Small intestine (tissue), 7 donors: ENCODE data around the gene S100Z. TPM values are rescaled to one million over a fixed set of nuclear protein-coding genes. Genes with fewer than 3 reads are reported as not detected.

ENCODE experiments used
- DNase-seq, 2 donors: peaks; one replicate each; pipeline versions ENCODE4 v3.0.0 to v3.0.0-alpha.2; 2013
- FAIRE-seq: peaks from 2 replicates; lab custom pipeline; 2012; peaks lifted over from hg19 to GRCh38; lab: Jason Lieb, UNC
- H3K27ac ChIP-seq, 3 donors: one replicate each; pipeline ENCODE4 v1.5.1; 2013; ENCODE audit warnings: low read length in 2 of 3, mild to moderate bottlenecking in 2 of 3, control low read depth in 1 of 3, inconsistent platforms in 1 of 3, low read depth in 1 of 3, moderate library complexity in 1 of 3
- H3K27me3 ChIP-seq, 3 donors: one replicate each; pipeline ENCODE4 v1.6.1; 2013; ENCODE audit warnings: low read length in 3 of 3, inconsistent platforms in 1 of 3; ENCODE audit not compliant: control insufficient read depth in 3 of 3, insufficient read depth in 3 of 3
- H3K36me3 ChIP-seq, 3 donors: one replicate each; pipeline ENCODE4 v1.6.1; 2013; ENCODE audit warnings: low read length in 3 of 3, inconsistent platforms in 1 of 3, low read depth in 1 of 3, mild to moderate bottlenecking in 1 of 3, moderate library complexity in 1 of 3; ENCODE audit not compliant: control insufficient read depth in 3 of 3, insufficient read depth in 2 of 3
- H3K4me1 ChIP-seq, 3 donors: one replicate each; pipeline ENCODE4 v1.6.1; 2013; ENCODE audit warnings: low read length in 2 of 3, inconsistent platforms in 1 of 3, low read depth in 1 of 3, mild to moderate bottlenecking in 1 of 3, moderate library complexity in 1 of 3; ENCODE audit not compliant: control insufficient read depth in 3 of 3, insufficient read depth in 2 of 3
- H3K4me3 ChIP-seq, 3 donors: one replicate each; pipeline ENCODE4 v1.5.1; 2013; ENCODE audit warnings: low read length in 3 of 3, control low read depth in 1 of 3, inconsistent platforms in 1 of 3, low read depth in 1 of 3, mild to moderate bottlenecking in 1 of 3, moderate library complexity in 1 of 3
- H3K9me3 ChIP-seq, 2 donors: one replicate each; pipeline ENCODE4 v1.6.1; 2013; ENCODE audit warnings: low read depth in 1 of 2, low read length in 1 of 2; ENCODE audit not compliant: control insufficient read depth in 2 of 2, insufficient read depth in 1 of 2
- WGBS, 3 donors: extraction: QIAGEN DNeasy Blood & Tissue Kit; methylation state at CpG; one replicate each; pipeline ENCODE4 v1.1.7; 2013; 5-methylcytosine and 5-hydroxymethylcytosine counted together
- polyA plus RNA-seq, 4 donors: library from polyadenylated mRNA; stranded (reverse) in 3 of 4; unstranded in 1 of 4; fragments of 200-250 nt in 3 of 4; fragments of 120-200 nt in 1 of 4; gene quantifications; one replicate each; pipeline versions ENCODE4 v1.2.1 to v1.2.3, GENCODE V29; 2013
- donor health status: healthy with polysubstance abuse.
- donor health status: control.
- donor health status: control.
- donor health status: Bipolar disorder and iron deficiency.
- donor health status: healthy.

Gene S100Z
- polyA plus RNA-seq, 4 donors: 0.03 to 0.68 (median 0.54) TPM; not detected in 1

DNA sequence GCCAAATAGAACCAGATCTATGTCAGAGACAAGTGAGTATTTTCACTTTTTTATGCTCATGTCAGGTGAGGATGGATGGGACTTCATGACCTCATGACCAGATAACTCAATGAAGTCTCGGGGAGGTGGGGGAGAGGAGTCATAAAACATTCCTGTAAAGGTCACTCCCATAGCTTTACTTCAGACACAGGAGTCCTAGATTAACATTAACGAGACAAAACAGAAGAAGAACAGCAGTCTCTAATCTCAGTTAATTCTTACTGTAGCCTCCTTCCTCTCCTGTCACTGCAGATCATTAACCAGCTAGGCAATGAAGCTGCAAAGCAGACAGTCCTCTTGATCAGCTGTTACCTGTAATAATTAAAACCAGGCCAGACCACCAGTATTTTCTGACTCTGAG, 114.2 kb downstream of the S100Z start:
- Histone ChIP-seq H3K4me3 (no peak overlapping the region), H3K9me3 (no peaks in the 10 kb centered on the region), H3K27me3 (no peaks in the 10 kb centered on the region), H3K4me1 (no peaks in the 10 kb centered on the region), H3K36me3 (no peaks in the 10 kb centered on the region), H3K27ac (no peak overlapping the region)
- FAIRE-seq (no peak), DNase-seq (peak in 1 of 2 donors; percentile 41)
- 14 to 36% (median 36%) methylated on average over 2 of the region's 2 CpGs for WGBS, 3 donors

Other genes starting within 250 kb of the S100Z start
- gene F2RL2, start 226.6 kb upstream of the S100Z start, polyA plus RNA-seq: 1 to 10 TPM in 1 of 4 donors, under 1 TPM in 1, not detected in 2; 0.73 to 4.5 TPM
- gene F2R, start 133.9 kb upstream of the S100Z start, polyA plus RNA-seq: 10 to 100 TPM in 1 of 4 donors, 1 to 10 TPM in 2, under 1 TPM in 1; 0.45 to 37.1 (median 6.1) TPM
- gene F2RL1, start 31.0 kb upstream of the S100Z start, polyA plus RNA-seq: 100 to 1,000 TPM in 1 of 4 donors, 10 to 100 TPM in 3; 33.0 to 135 (median 36.8) TPM
- 1 to 10 TPM in 1 of 4 donors, under 1 TPM in 2, not detected in 1; 0.19 to 1.1 (median 0.78) TPM for gene CRHBP, start 103.0 kb downstream of the S100Z start, polyA plus RNA-seq
- 10 to 100 TPM; 10.8 to 30.7 (median 14.6) TPM for gene AGGF1, start 180.4 kb downstream of the S100Z start, polyA plus RNA-seq
- 10 to 100 TPM in 1 of 4 donors, 1 to 10 TPM in 3; 2.4 to 17.5 (median 5.2) TPM for gene ZBED3, start 237.3 kb downstream of the S100Z start, polyA plus RNA-seq